HepG2 (cell line): Measurements from ENCODE around the gene GPR4. TPM values are rescaled to one million over a fixed set of nuclear protein-coding genes. Genes with fewer than 3 reads are reported as not detected.
A peak's percentile ranks its signal among the peaks of the same experiment; 100 is the strongest.

Experiments
- ARID2 ChIP-seq: sonication (generic); formaldehyde crosslinking; IDR thresholded peaks from 2 replicates; pipeline ENCODE4 v1.8.1; 2022; ENCODE audit warnings: mild to moderate bottlenecking, missing genetic modification reagents, borderline replicate concordance
- ATF5 ChIP-seq: sonication (generic); formaldehyde crosslinking; IDR thresholded peaks from 2 replicates; pipeline ENCODE4 v1.4.0; 2020; ENCODE audit warnings: mild to moderate bottlenecking, low read depth, missing genetic modification reagents
- CEBPZ ChIP-seq: IDR thresholded peaks from 2 replicates; pipeline ENCODE4 v1.6.1; 2012; ENCODE audit warnings: low read length, improper control_type of control experiment
- HDAC6 ChIP-seq: fragments of 200-600 bp; sonication (generic); IDR thresholded peaks from 2 replicates; pipeline ENCODE4 v1.7.0; 2017; ENCODE audit warnings: mild to moderate bottlenecking, antibody characterized with exemption, low read length, low read depth
- IRF2 ChIP-seq: IDR thresholded peaks from 2 replicates; pipeline ENCODE4 v1.6.1; 2018; ENCODE audit warnings: missing genetic modification reagents, missing compliant biosample characterization
- MLXIP ChIP-seq: sonication (generic); formaldehyde crosslinking; IDR thresholded peaks from 2 replicates; pipeline ENCODE4 v1.9.0; 2021; ENCODE audit warnings: missing genetic modification reagents, borderline replicate concordance
- PHF20 ChIP-seq: sonication (generic); formaldehyde crosslinking; IDR thresholded peaks from 2 replicates; pipeline ENCODE4 v1.5.0; 2020; ENCODE audit warnings: mild to moderate bottlenecking, missing genetic modification reagents
- REPIN1 ChIP-seq: sonication (generic); formaldehyde crosslinking; IDR thresholded peaks from 2 replicates; pipeline ENCODE4 v1.8.0; 2022; ENCODE audit warnings: missing genetic modification reagents, low read depth, mild to moderate bottlenecking, borderline replicate concordance
- RFXAP ChIP-seq: sonication (generic); formaldehyde crosslinking; IDR thresholded peaks from 2 replicates; pipeline ENCODE4 v1.4.0; 2020; ENCODE audit warnings: missing genetic modification reagents, borderline replicate concordance
- SNAPC2 ChIP-seq: sonication (generic); formaldehyde crosslinking; IDR thresholded peaks from 2 replicates; pipeline ENCODE4 v1.8.1; 2022; ENCODE audit warnings: mild to moderate bottlenecking, missing genetic modification reagents
- XRCC5 ChIP-seq: fragments of 200-400 bp; formaldehyde crosslinking; optimal IDR thresholded peaks from 2 replicates; pipeline ENCODE3; 2017; ENCODE audit warnings: mild to moderate bottlenecking, low read length
- ZKSCAN5 ChIP-seq: sonication (generic); formaldehyde crosslinking; IDR thresholded peaks from 2 replicates; pipeline ENCODE4 v1.5.1; 2020; ENCODE audit warnings: mild to moderate bottlenecking, missing genetic modification reagents
- ZNF17 ChIP-seq: sonication (generic); formaldehyde crosslinking; IDR thresholded peaks from 2 replicates; pipeline ENCODE4 v1.5.0; 2020; ENCODE audit warnings: mild to moderate bottlenecking, missing genetic modification reagents
- ZNF501 ChIP-seq: sonication (generic); formaldehyde crosslinking; IDR thresholded peaks from 2 replicates; pipeline ENCODE4 v1.5.1; 2020; ENCODE audit warnings: mild to moderate bottlenecking, moderate library complexity, missing genetic modification reagents
- ZNF589 ChIP-seq: sonication (generic); formaldehyde crosslinking; conservative IDR thresholded peaks from 2 replicates; pipeline ENCODE4 v1.8.0; 2022; ENCODE audit warnings: mild to moderate bottlenecking, moderate library complexity, missing genetic modification reagents
- ZNF691 ChIP-seq: sonication (generic); formaldehyde crosslinking; IDR thresholded peaks from 2 replicates; pipeline ENCODE4 v1.4.0; 2020; ENCODE audit warnings: missing genetic modification reagents, low read depth, mild to moderate bottlenecking, borderline replicate concordance
- ZNF703 ChIP-seq: sonication (generic); formaldehyde crosslinking; IDR thresholded peaks from 2 replicates; pipeline ENCODE4 v1.5.1; 2020; ENCODE audit warnings: missing genetic modification reagents, mild to moderate bottlenecking, moderate library complexity, borderline replicate concordance
- ZNF704 ChIP-seq: sonication (generic); formaldehyde crosslinking; IDR thresholded peaks from 2 replicates; pipeline ENCODE4 v1.8.1; 2023; ENCODE audit warnings: mild to moderate bottlenecking, inconsistent platforms, moderate library complexity, missing genetic modification reagents, borderline replicate concordance
- ZNF772 ChIP-seq: sonication (generic); formaldehyde crosslinking; IDR thresholded peaks from 2 replicates; pipeline ENCODE4 v1.5.0; 2020; ENCODE audit warnings: mild to moderate bottlenecking, missing genetic modification reagents
- polyA plus RNA-seq, 8 experiments: library from polyadenylated mRNA; depleted of rRNA in 3 of 8; stranded (reverse) in 7 of 8; unstranded in 1 of 8; fragments of >200 nt; fragmentation: Illumina TruSeq in 4 of 8; extraction: Trizol in 4 of 8; gene quantifications; 2 replicates each; pipeline versions ENCODE4 v1.2.1 to v1.2.3, GENCODE V29; 2011 to 2016; ENCODE audit warnings: low read depth in 4 of 8, missing spikeins in 1 of 8, mixed read lengths in 1 of 8; ENCODE audit not compliant: insufficient read depth in 1 of 8
- total RNA-seq, 5 experiments: library from RNA; depleted of rRNA; stranded (reverse); fragments of >200 nt; fragmentation: Illumina TruSeq; extraction: Trizol; gene quantifications; 2 replicates each; pipeline ENCODE4 v1.2.3, GENCODE V29; 2016; ENCODE audit warnings: low read depth in 1 of 5

Gene GPR4
- total and polyA plus RNA-seq, 2 of the 13 experiments (the other 11 are each of a cell fraction or from before 2014, with no cell fraction given): 0.15 TPM; not detected in 1

- TF ChIP-seq ZNF17 (CRISPR knock-in tag) (no peak), ZNF501 (CRISPR knock-in tag) (0 out of 2 replicates have a peak, but pooled peaks have one; percentile 17), ATF5 (CRISPR knock-in tag) (no peak), ZNF772 (CRISPR knock-in tag) (peak; percentile 86), ARID2 (CRISPR knock-in tag) (0 out of 2 replicates have a peak, but pooled peaks have one; percentile 89), ZNF589 (CRISPR knock-in tag) (no peak; the same call in 1 of the 2 replicates), ZNF704 (no peak; the same call in 1 of the 2 replicates), HDAC6 (no peak), ZNF691 (CRISPR knock-in tag) (no peak), ZKSCAN5 (CRISPR knock-in tag) (peak; percentile 59; the same call in 1 of the 2 replicates), ZNF703 (no peak), MLXIP (CRISPR knock-in tag) (no peak), REPIN1 (CRISPR knock-in tag) (peak; percentile 90), SNAPC2 (CRISPR knock-in tag) (0 out of 2 replicates have a peak, but pooled peaks have one; percentile 61), CEBPZ (no peak), XRCC5 (peak; percentile 84), IRF2 (CRISPR knock-in tag) (peak; percentile 89; the same call in 1 of the 2 replicates), PHF20 (0 out of 2 replicates have a peak, but pooled peaks have one; percentile 44), RFXAP (CRISPR knock-in tag) (peak; percentile 38; the same call in 1 of the 2 replicates)
Measured at GRCh38 chr19:45591004-45591637, 10.9 kb downstream of the GPR4 start (continued).
